Trophoblast cell (in vitro differentiated cells and primary cell): ENCODE results near the gene TENM4.

Experiments
- DNase-seq, 2 donors: peaks; one replicate each; pipeline ENCODE4 v3.0.0-alpha.2; 2016
- H2AFZ ChIP-seq: 2 replicates; pipeline ENCODE4 v1.6.1; 2013; ENCODE audit warnings: low read length, moderate library complexity, mild to moderate bottlenecking; ENCODE audit not compliant: insufficient read depth, poor library complexity
- H2AK5ac ChIP-seq: 2 replicates; pipeline ENCODE4 v1.6.1; 2013; ENCODE audit warnings: mild to moderate bottlenecking, low read length
- H2BK120ac ChIP-seq: 2 replicates; pipeline ENCODE4 v1.6.1; 2013; ENCODE audit warnings: low read length, mild to moderate bottlenecking, moderate library complexity; ENCODE audit not compliant: insufficient read depth, poor library complexity
- H2BK12ac ChIP-seq: 2 replicates; pipeline ENCODE4 v1.6.1; 2013; ENCODE audit warnings: mild to moderate bottlenecking, low read length, moderate library complexity
- H2BK5ac ChIP-seq: 2 replicates; pipeline ENCODE4 v1.6.1; 2013; ENCODE audit warnings: low read length, low read depth, moderate library complexity, mild to moderate bottlenecking; ENCODE audit not compliant: poor library complexity
- H3K14ac ChIP-seq: 2 replicates; pipeline ENCODE4 v1.6.1; 2013; ENCODE audit warnings: mild to moderate bottlenecking, low read length
- H3K18ac ChIP-seq: 2 replicates; pipeline ENCODE4 v1.6.1; 2013; ENCODE audit warnings: mild to moderate bottlenecking, low read length
- H3K23ac ChIP-seq: 2 replicates; pipeline ENCODE4 v1.6.1; 2013; ENCODE audit warnings: low read length
- H3K27ac ChIP-seq: 2 replicates; pipeline ENCODE4 v1.5.1; 2013; ENCODE audit warnings: low read depth, mild to moderate bottlenecking, inconsistent platforms, low read length, moderate library complexity
- H3K27me3 ChIP-seq: 2 replicates; pipeline ENCODE4 v1.6.1; 2013; ENCODE audit warnings: inconsistent platforms, mild to moderate bottlenecking, low read length, moderate library complexity; ENCODE audit not compliant: insufficient read depth
- H3K36me3 ChIP-seq, 2 experiments: 1 replicate in 1 of 2; 2 replicates in 1 of 2; pipeline ENCODE4 v1.6.1; 2013; ENCODE audit warnings: low read length in 2 of 2, mild to moderate bottlenecking in 2 of 2, moderate library complexity in 1 of 2; ENCODE audit not compliant: insufficient read depth in 2 of 2, control insufficient read depth in 1 of 2
- H3K4ac ChIP-seq: 2 replicates; pipeline ENCODE4 v1.6.1; 2013; ENCODE audit warnings: low read depth, mild to moderate bottlenecking, low read length, moderate library complexity
- H3K4me1 ChIP-seq, 2 experiments: 1 replicate in 1 of 2; 2 replicates in 1 of 2; pipeline ENCODE4 v1.6.1; 2013; ENCODE audit warnings: low read length in 2 of 2, mild to moderate bottlenecking in 2 of 2, moderate library complexity in 1 of 2; ENCODE audit not compliant: insufficient read depth in 2 of 2, control insufficient read depth in 1 of 2
- H3K4me2 ChIP-seq: 2 replicates; pipeline ENCODE4 v1.6.1; 2013; ENCODE audit warnings: inconsistent platforms, mild to moderate bottlenecking, low read length, moderate library complexity
- H3K4me3 ChIP-seq: 2 replicates; pipeline ENCODE4 v1.5.1; 2013; ENCODE audit warnings: mild to moderate bottlenecking, low read depth, low read length, inconsistent platforms
- H3K79me1 ChIP-seq: one replicate; pipeline ENCODE4 v1.6.1; 2013; ENCODE audit warnings: low read length
- H3K79me2 ChIP-seq: 2 replicates; pipeline ENCODE4 v1.6.1; 2013; ENCODE audit warnings: low read length, mild to moderate bottlenecking; ENCODE audit not compliant: control insufficient read depth, insufficient read depth, poor library complexity
- H3K9ac ChIP-seq: 2 replicates; pipeline ENCODE4 v1.6.1; 2013; ENCODE audit warnings: mild to moderate bottlenecking, low read length
- H3K9me3 ChIP-seq: 2 replicates; pipeline ENCODE4 v1.6.1; 2013; ENCODE audit warnings: low read depth, mild to moderate bottlenecking, control low read depth, inconsistent platforms, low read length; ENCODE audit not compliant: insufficient read depth
- H4K12ac ChIP-seq: 2 replicates; pipeline ENCODE4 v1.6.1; 2013; ENCODE audit warnings: low read depth, mild to moderate bottlenecking, low read length, moderate library complexity
- H4K8ac ChIP-seq: 2 replicates; pipeline ENCODE4 v1.6.1; 2013; ENCODE audit warnings: low read depth, mild to moderate bottlenecking, low read length, moderate library complexity
- H4K91ac ChIP-seq: one replicate; pipeline ENCODE4 v1.6.1; 2013; ENCODE audit warnings: low read depth, mild to moderate bottlenecking, low read length, moderate library complexity
- WGBS: extraction: QIAGEN DNeasy Blood & Tissue Kit; methylation state at CpG from one replicate; pipeline ENCODE4 v1.1.7; 2013; ENCODE audit warnings: missing lambda C conversion rate; ENCODE audit not compliant: insufficient read length, insufficient coverage; ENCODE audit errors: extremely low coverage; 5-methylcytosine and 5-hydroxymethylcytosine counted together

TENM4 gene

DNA sequence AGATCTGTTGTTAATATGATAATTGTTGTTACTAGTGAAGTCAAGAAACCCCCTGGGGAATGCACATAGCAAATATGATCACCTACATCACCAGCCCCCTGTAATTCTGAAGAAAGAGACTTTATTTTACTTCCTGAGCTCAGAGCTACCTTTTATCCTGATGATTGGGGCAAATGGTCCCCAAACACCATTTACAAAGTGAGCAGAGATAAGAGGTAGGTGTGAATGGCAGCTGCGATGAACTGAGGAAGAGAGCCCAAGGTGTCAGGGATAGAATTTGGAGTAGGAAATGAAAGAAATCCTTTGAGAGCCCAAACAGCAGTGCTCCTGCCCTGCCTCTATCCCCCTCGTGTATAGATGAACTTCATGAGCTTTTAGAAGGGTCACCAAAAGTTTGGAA is 69.1 kb downstream of the TENM4 start:
- no peak for DNase-seq
- H3K9me3 ChIP-seq, result no peaks in the 10 kb centered on the region
- no peak overlapping the region for H2BK5ac ChIP-seq
- no peak overlapping the region for H2BK120ac ChIP-seq
- H3K9ac ChIP-seq, result no peak overlapping the region
- H2AK5ac ChIP-seq, result no peak overlapping the region
- H3K4me2 ChIP-seq, result no peak overlapping the region
- no peak overlapping the region for H4K91ac ChIP-seq
- no peaks in the 10 kb centered on the region for H3K79me1 ChIP-seq
- H3K27me3 ChIP-seq, result no peaks in the 10 kb centered on the region
- no peak overlapping the region for H2AFZ ChIP-seq
- no peak overlapping the region for H3K4ac ChIP-seq
- H4K12ac ChIP-seq, result no peak overlapping the region
- H3K4me1 ChIP-seq, result peaks cover 5 to 7% of the 10 kb centered on the region in 2 experiments
- no peak overlapping the region for H4K8ac ChIP-seq
- no peak overlapping the region for H3K14ac ChIP-seq
- WGBS, result no CpG with 5 or more reads among the region's 2 CpGs
- H3K23ac ChIP-seq, result no peak overlapping the region
- H3K79me2 ChIP-seq, result no peaks in the 10 kb centered on the region
- H3K18ac ChIP-seq, result no peak overlapping the region
- no peaks in the 10 kb centered on the region for H3K36me3 ChIP-seq
- H3K27ac ChIP-seq, result no peak overlapping the region
- no peak overlapping the region for H2BK12ac ChIP-seq
- H3K4me3 ChIP-seq, result no peak overlapping the region

- no peak overlapping the region for H2BK120ac ChIP-seq
Observed at GRCh38 chr11:79371152-79371551, 69.7 kb downstream of the TENM4 start.

GRCh38 chr11:79369055-79369454 is 71.8 kb downstream of the TENM4 start:
- H4K12ac ChIP-seq, result no peak overlapping the region
- H3K4ac ChIP-seq, result no peak overlapping the region
- no peak overlapping the region for H3K14ac ChIP-seq
- no peak overlapping the region for H3K9ac ChIP-seq
- no peaks in the 10 kb centered on the region for H3K27me3 ChIP-seq
- no peak overlapping the region for H4K8ac ChIP-seq
- no peaks in the 10 kb centered on the region for H3K36me3 ChIP-seq
- no peak for DNase-seq
- H2BK120ac ChIP-seq, result no peak overlapping the region
- H2BK5ac ChIP-seq, result no peak overlapping the region
- WGBS, result no CpG with 5 or more reads among the region's 5 CpGs
- no peak overlapping the region for H4K91ac ChIP-seq
- no peaks in the 10 kb centered on the region for H3K79me1 ChIP-seq
- no peaks in the 10 kb centered on the region for H3K9me3 ChIP-seq
- H3K4me3 ChIP-seq, result no peak overlapping the region
- no peak overlapping the region for H2AFZ ChIP-seq
- H3K4me1 ChIP-seq, result no peaks in the 10 kb centered on the region
- no peak overlapping the region for H3K18ac ChIP-seq
- H3K4me2 ChIP-seq, result no peak overlapping the region
- no peak overlapping the region for H2BK12ac ChIP-seq
- H2AK5ac ChIP-seq, result no peak overlapping the region
- H3K27ac ChIP-seq, result no peak overlapping the region
- no peak overlapping the region for H3K23ac ChIP-seq
- no peaks in the 10 kb centered on the region for H3K79me2 ChIP-seq

More at GRCh38 chr11:79371152-79371551, 69.7 kb downstream of the TENM4 start:
- Histone ChIP-seq H4K8ac (no peak overlapping the region), H3K4me2 (no peak overlapping the region), H3K79me1 (no peaks in the 10 kb centered on the region), H3K9me3 (no peaks in the 10 kb centered on the region), H3K18ac (no peak overlapping the region), H3K14ac (no peak overlapping the region), H3K27me3 (no peaks in the 10 kb centered on the region), H3K23ac (no peak overlapping the region), H2BK5ac (no peak overlapping the region), H4K91ac (no peak overlapping the region), H2AK5ac (no peak overlapping the region), H3K79me2 (no peaks in the 10 kb centered on the region), H3K4ac (no peak overlapping the region), H4K12ac (no peak overlapping the region), H3K9ac (no peak overlapping the region), H3K4me1 (peaks cover 3% of the 10 kb centered on the region in 2 experiments), H3K4me3 (no peak overlapping the region), H2BK12ac (no peak overlapping the region), H2AFZ (no peak overlapping the region), H3K27ac (no peak overlapping the region), H3K36me3 (no peaks in the 10 kb centered on the region)
- WGBS, result no CpG with 5 or more reads among the region's 1 CpG
- DNase-seq, result peak; percentile 29 to 60

- Histone ChIP-seq H4K91ac (no peak overlapping the region), H2BK5ac (no peak overlapping the region), H3K27ac (no peak overlapping the region), H4K8ac (no peak overlapping the region), H3K4me1 (peaks cover 1 to 4% of the 10 kb centered on the region in 2 experiments), H3K27me3 (no peaks in the 10 kb centered on the region), H2BK120ac (no peak overlapping the region), H3K23ac (no peak overlapping the region), H3K4me2 (no peak overlapping the region), H3K79me2 (no peaks in the 10 kb centered on the region), H3K18ac (no peak overlapping the region), H3K9me3 (no peaks in the 10 kb centered on the region), H3K4me3 (no peak overlapping the region), H3K4ac (no peak overlapping the region), H4K12ac (no peak overlapping the region), H3K79me1 (no peaks in the 10 kb centered on the region), H2BK12ac (no peak overlapping the region), H3K36me3 (no peaks in the 10 kb centered on the region), H3K9ac (no peak overlapping the region), H3K14ac (no peak overlapping the region), H2AK5ac (no peak overlapping the region), H2AFZ (no peak overlapping the region)
- no peak for DNase-seq
- no CpG with 5 or more reads among the region's 4 CpGs for WGBS
Observed at GRCh38 chr11:79367844-79368243, 73.0 kb downstream of the TENM4 start.
